K562 (cell line): Measurements from ENCODE around the gene KIF3B. TPM values are rescaled to one million over a fixed set of nuclear protein-coding genes. Genes with fewer than 3 reads are reported as not detected.

Source experiments
- ATAC-seq: fragments of 200-7000 bp; cut with Tn5 transposase; 3 replicates; pipeline ENCODE4 v1.9.1; 2020; ENCODE audit warnings: moderate library complexity
- BruUV-seq: library from RNA; stranded (reverse); fragments of 400-500 nt; replicated peaks from 2 replicates; lab custom pipeline; 2021; lab: Mats Ljungman, UMichigan
- CTCF ChIA-PET: fragments of 300-600 bp; formaldehyde crosslinking; extraction: SDS; loops from one replicate; lab custom pipeline; 2021; ENCODE audit warnings: low intra/inter-chr PET ratio; lab: Yijun Ruan, JAX
- POLR2A ChIA-PET: fragments of 300-600, 350-650 bp; sonication (Branson Sonifier 250); formaldehyde crosslinking; extraction: SDS; loops from one replicate; lab custom pipeline; 2021; ENCODE audit warnings: antibody characterized with exemption, inconsistent platforms; lab: Yijun Ruan, JAX
- DNase-seq, 4 experiments: peaks; one replicate each; pipeline versions ENCODE4 v3.0.0 to v3.0.0-alpha.2; 2011 to 2018; ENCODE audit warnings: low spot score in 3 of 4, mixed read lengths in 3 of 4; ENCODE audit errors: extremely low read depth in 1 of 4
- FAIRE-seq: peaks from 2 replicates; lab custom pipeline; 2011; peaks lifted over from hg19 to GRCh38; lab: Jason Lieb, UNC
- H2AFZ ChIP-seq: 2 replicates; pipeline ENCODE4 v1.6.0; 2011; ENCODE audit warnings: low read depth, low read length, control low read depth, inconsistent platforms
- H3K27ac ChIP-seq: fragments of 200-600 bp; 3 replicates; pipeline ENCODE4 v1.8.0; 2011; ENCODE audit warnings: low read depth, mild to moderate bottlenecking, control low read depth, inconsistent platforms, low read length, moderate library complexity, mixed read lengths; ENCODE audit errors: extremely low read depth
- H3K27me3 ChIP-seq, 2 experiments: fragments of 300-600 bp in 1 of 2; 2 replicates in 1 of 2; 3 replicates in 1 of 2; pipeline versions ENCODE4 v1.6.0 to v1.8.0; 2011; ENCODE audit warnings: inconsistent platforms in 2 of 2, low read length in 2 of 2, mild to moderate bottlenecking in 1 of 2, mixed read lengths in 1 of 2, moderate library complexity in 1 of 2; ENCODE audit not compliant: control insufficient read depth in 2 of 2, insufficient read depth in 2 of 2
- H3K36me3 ChIP-seq: fragments of 300-600 bp; 3 replicates; pipeline ENCODE4 v1.8.0; 2011; ENCODE audit warnings: mild to moderate bottlenecking, low read length, inconsistent platforms; ENCODE audit not compliant: control insufficient read depth, insufficient read depth
- H3K4me1 ChIP-seq, 2 experiments: fragments of 200-600 bp in 1 of 2; replicated peaks in 1 of 2; 2 replicates in 1 of 2; 3 replicates in 1 of 2; pipeline versions ENCODE4 v1.5.1 to v1.8.0; 2011; ENCODE audit warnings: inconsistent platforms in 2 of 2, low read length in 2 of 2, mild to moderate bottlenecking in 1 of 2, mixed read lengths in 1 of 2, moderate library complexity in 1 of 2; ENCODE audit not compliant: control insufficient read depth in 2 of 2, insufficient read depth in 2 of 2
- H3K4me2 ChIP-seq: 2 replicates; pipeline ENCODE4 v1.6.1; 2011; ENCODE audit warnings: low read length, control low read depth, inconsistent platforms, mixed read lengths; ENCODE audit not compliant: insufficient read depth
- H3K4me3 ChIP-seq: fragments of 200-600 bp; sonication (generic), shearing (Covaris generic); 2 replicates; pipeline ENCODE4 v1.5.1; 2016; ENCODE audit warnings: control low read depth, inconsistent platforms
- H3K79me2 ChIP-seq: fragments of 200-600 bp; 3 replicates; pipeline ENCODE4 v1.8.0; 2011; ENCODE audit warnings: low read length, inconsistent platforms; ENCODE audit not compliant: control insufficient read depth, insufficient read depth
- H3K9ac ChIP-seq, 2 experiments: 2 replicates each; pipeline versions ENCODE4 v1.6.0 to v1.6.1; 2011; ENCODE audit warnings: low read depth in 2 of 2, low read length in 2 of 2, control low read depth in 1 of 2, inconsistent platforms in 1 of 2, mild to moderate bottlenecking in 1 of 2, mixed read lengths in 1 of 2; ENCODE audit not compliant: insufficient read depth in 1 of 2
- H3K9me1 ChIP-seq: one replicate; pipeline ENCODE4 v1.6.0; 2011; ENCODE audit warnings: inconsistent platforms, mild to moderate bottlenecking, low read length, moderate library complexity; ENCODE audit not compliant: control insufficient read depth, insufficient read depth
- H3K9me3 ChIP-seq: replicated peaks from 2 replicates; pipeline ENCODE4 v1.5.1; 2011; ENCODE audit warnings: low read depth, low read length, inconsistent platforms; ENCODE audit not compliant: control insufficient read depth, insufficient read depth
- H4K20me1 ChIP-seq: replicated peaks from 2 replicates; pipeline ENCODE4 v1.6.1; 2011; ENCODE audit warnings: low read length, inconsistent platforms, mixed read lengths; ENCODE audit not compliant: control insufficient read depth, insufficient read depth
- REST ChIP-seq, 2 experiments: fragments of 450-650 bp; formaldehyde crosslinking in 1 of 2; IDR thresholded peaks; 2 replicates each; pipeline versions ENCODE4 v1.4.0 to v1.6.1; 2014 to 2020; ENCODE audit warnings: mild to moderate bottlenecking in 2 of 2, borderline replicate concordance in 1 of 2, low read depth in 1 of 2
- SMARCE1 ChIP-seq: fragments of 450-650 bp; IDR thresholded peaks from 2 replicates; pipeline ENCODE4 v1.7.1; 2016; ENCODE audit warnings: mild to moderate bottlenecking
- ZEB2 ChIP-seq: fragments of 450-650 bp; IDR thresholded peaks from 2 replicates; pipeline ENCODE4 v1.6.1; 2016
- ZNF57 ChIP-seq: fragments of 450-650 bp; formaldehyde crosslinking; IDR thresholded peaks from 2 replicates; pipeline ENCODE4 v1.4.0; 2020; ENCODE audit warnings: mild to moderate bottlenecking, moderate library complexity
- ZNF77 ChIP-seq: fragments of 250-450 bp; sonication (Bioruptor Pico); IDR thresholded peaks from 2 replicates; pipeline ENCODE4 v1.5.0; 2020
- WGBS: fragments of 100-300 bp; shearing (Covaris generic); methylation state at CpG from one replicate; pipeline ENCODE4 v1.1.6; 2016; ENCODE audit warnings: low coverage, mixed read lengths; ENCODE audit not compliant: insufficient coverage; ENCODE audit errors: missing lambda C conversion rate; 5-methylcytosine and 5-hydroxymethylcytosine counted together
- in situ Hi-C: fragments of 300-500 bp; cut with MboI; formaldehyde crosslinking; loops from 4 replicates; pipeline ENCODE4 v1.15.0; 2018; ENCODE audit warnings: inconsistent platforms, mixed read lengths
- intact Hi-C: fragments of 100-400 bp; cut with micrococcal nuclease; formaldehyde crosslinking; loops from 2 replicates; pipeline ENCODE4 v1.14.2; 2022
- polyA plus RNA-seq, 8 experiments: library from polyadenylated mRNA; depleted of rRNA in 4 of 8; stranded (reverse) in 5 of 8; unstranded in 3 of 8; fragments of >200 nt; fragmentation: Nextera tagmentation in 2 of 8; fragmentation: Illumina TruSeq in 1 of 8; extraction: Ambion mirVana in 2 of 8; extraction: Trizol in 1 of 8; gene quantifications; 2 replicates each; pipeline versions ENCODE4 v1.2.1 to v1.2.3, GENCODE V29; 2011 to 2014; ENCODE audit warnings: inconsistent platforms in 1 of 8, missing spikeins in 1 of 8
- total RNA-seq, 7 experiments: library from RNA; depleted of rRNA in 6 of 7; stranded (reverse); fragments of >200 nt in 6 of 7; fragmentation: Illumina TruSeq in 2 of 7; extraction: Trizol in 2 of 7; gene quantifications; 2 replicates each; pipeline versions ENCODE4 v1.2.1 to v1.2.3, GENCODE V29; 2011 to 2021; ENCODE audit warnings: low replicate concordance in 1 of 7
- TF ChIP-seq, protein P1 (sequence below): fragments of 450-650 bp; conservative IDR thresholded peaks from 2 replicates; pipeline ENCODE4 v1.6.1; 2016; ENCODE audit warnings: missing genetic modification characterization, low read depth, mild to moderate bottlenecking, missing compliant biosample characterization, moderate library complexity

KIF3B gene
- total and polyA plus RNA-seq, 9 of the 15 experiments (the other 6 are each of a cell fraction or from before 2014, with no cell fraction given) = 2.9 to 12.3 (median 8.6) TPM

GRCh38 chr20:32278199-32278643, 770 bp downstream of the KIF3B start:
- BruUV-seq = TSS peak; percentile 48
- Histone ChIP-seq H3K4me3 (peak overlapping the region; percentile 97), H2AFZ (peak overlapping the region; percentile 72), H3K4me1 (peaks cover 6 to 10% of the 10 kb centered on the region in 2 experiments; a peak in 3 of 5 replicates), H3K27me3 (no peaks in the 10 kb centered on the region), H3K79me2 (peaks cover 7% of the 10 kb centered on the region; the same call in 1 of the 3 replicates), H4K20me1 (no peaks in the 10 kb centered on the region), H3K36me3 (peaks cover 4% of the 10 kb centered on the region; the same call in 1 of the 3 replicates), H3K4me2 (peak overlapping the region; percentile 92), H3K27ac (peak overlapping the region; percentile 39; the same call in 2 of the 3 replicates), H3K9me1 (no peaks in the 10 kb centered on the region), H3K9ac (peak overlapping the region; percentile 63 to 92), H3K9me3 (no peaks in the 10 kb centered on the region; the same call in 1 of the 2 replicates)
- in situ Hi-C loops (no loop called here), intact Hi-C loops (no loop called here)
- 10% methylated on average over 4 of the region's 4 CpGs for WGBS
- TF ChIP-seq SMARCE1 = 0 out of 2 replicates have a peak, but pooled peaks have one; percentile 19
- TF ChIP-seq ZNF77 = no peak
- ChIA-PET CTCF (no interaction called here), POLR2A (interaction anchor here (0.7 to 0.8 kb wide), 2 partner anchors 12 to 171 kb away, joined by 3 to 6 read pairs; no protein-coding TSS in a partner anchor)
- no peak for FAIRE-seq
- peak; percentile 14; the same call in 2 of the 3 replicates for ATAC-seq
- DNase-seq = no peak

DNA sequence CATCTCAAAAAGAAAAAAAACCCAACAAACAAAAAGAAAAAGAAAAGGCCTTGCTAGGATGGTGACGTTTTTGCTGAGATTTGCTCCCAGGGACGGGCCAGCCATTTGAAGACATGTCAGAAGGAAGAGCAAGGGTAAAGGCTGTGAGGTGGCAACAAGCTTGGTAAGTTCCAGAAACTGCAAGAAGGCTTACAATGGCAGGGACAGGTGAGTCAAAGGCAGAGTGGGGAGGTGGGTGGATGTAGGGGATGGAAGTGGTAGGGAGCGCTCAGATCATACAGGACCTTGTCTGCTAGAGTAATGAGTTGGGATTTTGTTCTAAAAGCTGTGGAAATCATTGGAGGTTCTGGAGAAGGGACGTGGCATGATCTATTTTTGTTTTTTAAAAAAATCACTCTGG, 4.3 kb downstream of the KIF3B start:
- POLR2A ChIA-PET = interaction anchor here (0.6 kb wide), 1 partner anchor 147 kb away, joined by 3 read pairs; no protein-coding TSS in a partner anchor
- Histone ChIP-seq H3K4me1 (peaks cover 10 to 27% of the 10 kb centered on the region in 2 experiments), H4K20me1 (peaks cover 17% of the 10 kb centered on the region), H3K4me3 (no peak overlapping the region), H3K9me1 (no peaks in the 10 kb centered on the region), H3K27me3 (no peaks in the 10 kb centered on the region), H3K36me3 (peaks cover 4% of the 10 kb centered on the region; the same call in 1 of the 3 replicates), H3K9me3 (no peaks in the 10 kb centered on the region), H3K9ac (no peak overlapping the region), H3K4me2 (no peak overlapping the region), H3K79me2 (peaks cover 7% of the 10 kb centered on the region; the same call in 1 of the 3 replicates), H2AFZ (no peak overlapping the region), H3K27ac (no peak overlapping the region)
- intact Hi-C loops (no loop called here), in situ Hi-C loops (no loop called here)
- FAIRE-seq (no peak), DNase-seq (no peak), ATAC-seq (no peak)
- WGBS = 56% methylated on average over 4 of the region's 4 CpGs
- BruUV-seq = no TSS peak
- CTCF ChIA-PET = no interaction called here
- TF ChIP-seq, protein P1, sequence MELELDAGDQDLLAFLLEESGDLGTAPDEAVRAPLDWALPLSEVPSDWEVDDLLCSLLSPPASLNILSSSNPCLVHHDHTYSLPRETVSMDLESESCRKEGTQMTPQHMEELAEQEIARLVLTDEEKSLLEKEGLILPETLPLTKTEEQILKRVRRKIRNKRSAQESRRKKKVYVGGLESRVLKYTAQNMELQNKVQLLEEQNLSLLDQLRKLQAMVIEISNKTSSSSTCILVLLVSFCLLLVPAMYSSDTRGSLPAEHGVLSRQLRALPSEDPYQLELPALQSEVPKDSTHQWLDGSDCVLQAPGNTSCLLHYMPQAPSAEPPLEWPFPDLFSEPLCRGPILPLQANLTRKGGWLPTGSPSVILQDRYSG = no peak
- TF ChIP-seq REST (IDR thresholded peaks at IDR 0.05; ENCODE audit: borderline replicate concordance) = no peak
- TF ChIP-seq REST (CRISPR knock-in tag; IDR thresholded peaks at IDR 0.05; ENCODE audit: low read depth) = no peak
- no peak for TF ChIP-seq ZEB2
- no peak for TF ChIP-seq ZNF57 (CRISPR knock-in tag)
